HepG2 (cell line): ENCODE results near the gene TNFAIP8L2. TPM values are rescaled to one million over a fixed set of nuclear protein-coding genes. Genes with fewer than 3 reads are reported as not detected.

Source experiments
- ATAC-seq: fragments of 200-7000 bp; cut with Tn5 transposase; 3 replicates; pipeline ENCODE4 v1.9.1; 2020; ENCODE audit warnings: mild to moderate bottlenecking, moderate library complexity
- BruUV-seq: library from RNA; stranded (reverse); fragments of 400-500 nt; replicated peaks from 2 replicates; lab custom pipeline; 2021; lab: Mats Ljungman, UMichigan
- CTCF ChIA-PET: fragments of 300-600 bp; formaldehyde crosslinking; extraction: SDS; loops from one replicate; lab custom pipeline; 2021; ENCODE audit warnings: low total read pairs, inconsistent platforms, low intra/inter-chr PET ratio; lab: Yijun Ruan, JAX
- POLR2A ChIA-PET: fragments of 350-600 bp; sonication (Branson Sonifier 250); formaldehyde crosslinking; loops from one replicate; lab custom pipeline; 2020; ENCODE audit warnings: antibody characterized with exemption, inconsistent platforms; lab: Yijun Ruan, JAX
- DNase-seq: peaks from one replicate; pipeline ENCODE4 v3.0.0-alpha.2; 2015; ENCODE audit warnings: low spot score
- FAIRE-seq: peaks from 3 replicates; lab custom pipeline; 2011; peaks lifted over from hg19 to GRCh38; lab: Jason Lieb, UNC
- H2AFZ ChIP-seq: one replicate; pipeline ENCODE4 v1.6.1; 2011; ENCODE audit warnings: low read length, inconsistent platforms
- H3K27ac ChIP-seq: fragments of 300-600 bp; 3 replicates; pipeline ENCODE4 v1.8.0; 2011; ENCODE audit warnings: mixed run types, mild to moderate bottlenecking, mixed read lengths, low read length, inconsistent platforms; ENCODE audit not compliant: insufficient read depth; ENCODE audit errors: extremely low read length
- H3K27me3 ChIP-seq, 2 experiments: fragments of 200-600 bp in 1 of 2; 2 replicates in 1 of 2; 3 replicates in 1 of 2; pipeline versions ENCODE4 v1.6.0 to v1.8.0; 2011; ENCODE audit warnings: low read length in 2 of 2, mild to moderate bottlenecking in 2 of 2, moderate library complexity in 2 of 2, inconsistent platforms in 1 of 2; ENCODE audit not compliant: insufficient read depth in 2 of 2, control insufficient read depth in 1 of 2
- H3K36me3 ChIP-seq, 2 experiments: fragments of 200-600 bp in 1 of 2; replicated peaks in 1 of 2; 2 replicates in 1 of 2; 3 replicates in 1 of 2; pipeline versions ENCODE4 v1.5.1 to v1.8.0; 2011; ENCODE audit warnings: low read length in 2 of 2, inconsistent platforms in 1 of 2; ENCODE audit not compliant: insufficient read depth in 2 of 2, control insufficient read depth in 1 of 2
- H3K4me1 ChIP-seq: 2 replicates; pipeline ENCODE4 v1.5.1; 2012; ENCODE audit warnings: low read length, inconsistent platforms; ENCODE audit not compliant: insufficient read depth
- H3K4me2 ChIP-seq: 2 replicates; pipeline ENCODE4 v1.6.0; 2011; ENCODE audit warnings: low read depth, low read length, inconsistent platforms
- H3K4me3 ChIP-seq, 3 experiments: fragments of 200-600 bp in 1 of 3; sonication (generic), shearing (Covaris generic) in 1 of 3; replicated peaks in 1 of 3; 2 replicates each; pipeline ENCODE4 v1.5.1; 2011 to 2016; ENCODE audit warnings: low read length in 3 of 3, inconsistent platforms in 2 of 3, low read depth in 2 of 3, mild to moderate bottlenecking in 2 of 3, control low read depth in 1 of 3, mixed read lengths in 1 of 3; ENCODE audit not compliant: insufficient read depth in 1 of 3
- H3K79me2 ChIP-seq: one replicate; pipeline ENCODE4 v1.6.1; 2011; ENCODE audit warnings: low read length, inconsistent platforms; ENCODE audit not compliant: insufficient read depth
- H3K9ac ChIP-seq: 2 replicates; pipeline ENCODE4 v1.6.0; 2011; ENCODE audit warnings: mild to moderate bottlenecking, low read depth, low read length, inconsistent platforms; ENCODE audit not compliant: insufficient read depth
- H3K9me3 ChIP-seq: 2 replicates; pipeline ENCODE4 v1.5.1; 2012; ENCODE audit warnings: mild to moderate bottlenecking, low read length
- H4K20me1 ChIP-seq: 2 replicates; pipeline ENCODE4 v1.6.0; 2011; ENCODE audit warnings: inconsistent platforms, mild to moderate bottlenecking, low read length, moderate library complexity; ENCODE audit not compliant: insufficient read depth
- BATF2 ChIP-seq: sonication (generic); formaldehyde crosslinking; IDR thresholded peaks from 2 replicates; pipeline ENCODE4 v1.8.0; 2022; ENCODE audit warnings: mild to moderate bottlenecking, missing genetic modification reagents, moderate library complexity
- EEA1 ChIP-seq: sonication (generic); formaldehyde crosslinking; IDR thresholded peaks from 2 replicates; pipeline ENCODE4 v1.5.1; 2020; ENCODE audit warnings: mild to moderate bottlenecking, missing genetic modification reagents, borderline replicate concordance
- FOXP4 ChIP-seq: sonication (generic); formaldehyde crosslinking; IDR thresholded peaks from 2 replicates; pipeline ENCODE4 v1.4.0; 2020; ENCODE audit warnings: missing genetic modification reagents
- KDM2A ChIP-seq: sonication (generic); formaldehyde crosslinking; IDR thresholded peaks from 2 replicates; pipeline ENCODE4 v1.4.0; 2020; ENCODE audit warnings: low read depth, missing genetic modification reagents, borderline replicate concordance
- REPIN1 ChIP-seq: sonication (generic); formaldehyde crosslinking; IDR thresholded peaks from 2 replicates; pipeline ENCODE4 v1.8.0; 2022; ENCODE audit warnings: missing genetic modification reagents, low read depth, mild to moderate bottlenecking, borderline replicate concordance
- SRSF4 ChIP-seq: fragments of 200-400 bp; formaldehyde crosslinking; IDR thresholded peaks from one replicate; pipeline ENCODE4 v1.6.1; 2018; ENCODE audit warnings: mild to moderate bottlenecking, low read depth, low read length, moderate library complexity; ENCODE audit not compliant: poor library complexity, severe bottlenecking
- YEATS2 ChIP-seq: sonication (generic); formaldehyde crosslinking; IDR thresholded peaks from 2 replicates; pipeline ENCODE4 v1.4.0; 2020; ENCODE audit warnings: missing genetic modification reagents, borderline replicate concordance
- ZNF660 ChIP-seq: sonication (generic); formaldehyde crosslinking; IDR thresholded peaks from 2 replicates; pipeline ENCODE4 v1.5.1; 2020; ENCODE audit warnings: mild to moderate bottlenecking, low read depth, missing genetic modification reagents, borderline replicate concordance
- ZNF878 ChIP-seq: sonication (generic); formaldehyde crosslinking; IDR thresholded peaks from 2 replicates; pipeline ENCODE4 v1.8.1; 2023; ENCODE audit warnings: mild to moderate bottlenecking, missing genetic modification reagents, moderate library complexity
- ZXDC ChIP-seq: sonication (generic); formaldehyde crosslinking; IDR thresholded peaks from 2 replicates; pipeline ENCODE4 v1.5.0; 2020; ENCODE audit warnings: mild to moderate bottlenecking, missing genetic modification reagents
- WGBS: methylation state at CpG from one replicate; pipeline ENCODE4 v1.1.6; 2017; ENCODE audit warnings: low lambda C conversion rate; 5-methylcytosine and 5-hydroxymethylcytosine counted together
- in situ Hi-C: cut with HindIII; loops from 2 replicates; pipeline ENCODE4 v1.10.0; 2017; ENCODE audit warnings: low pct_unique_long_range_greater_than_20kb; ENCODE audit not compliant: extremely low pct_ligation_motif_present
- intact Hi-C: fragments of 100-400 bp; cut with micrococcal nuclease; formaldehyde crosslinking; loops from one replicate; pipeline ENCODE4 v1.10.0; 2022; ENCODE audit not compliant: unreplicated experiment
- polyA plus RNA-seq, 8 experiments: library from polyadenylated mRNA; depleted of rRNA in 3 of 8; stranded (reverse) in 7 of 8; unstranded in 1 of 8; fragments of >200 nt; fragmentation: Illumina TruSeq in 4 of 8; extraction: Trizol in 4 of 8; gene quantifications; 2 replicates each; pipeline versions ENCODE4 v1.2.1 to v1.2.3, GENCODE V29; 2011 to 2016; ENCODE audit warnings: low read depth in 4 of 8, missing spikeins in 1 of 8, mixed read lengths in 1 of 8; ENCODE audit not compliant: insufficient read depth in 1 of 8
- total RNA-seq, 5 experiments: library from RNA; depleted of rRNA; stranded (reverse); fragments of >200 nt; fragmentation: Illumina TruSeq; extraction: Trizol; gene quantifications; 2 replicates each; pipeline ENCODE4 v1.2.3, GENCODE V29; 2016; ENCODE audit warnings: low read depth in 1 of 5

The TNFAIP8L2 gene
- total and polyA plus RNA-seq, 2 of the 13 experiments (the other 11 are each of a cell fraction or from before 2014, with no cell fraction given), result not detected

- TF ChIP-seq FOXP4, result no peak
- no peak for TF ChIP-seq EEA1 (CRISPR knock-in tag)
- no peak for TF ChIP-seq ZXDC
- TF ChIP-seq REPIN1 (CRISPR knock-in tag), result no peak
These were observed 13.9 kb upstream of the TNFAIP8L2 start (continued) for GRCh38 chr1:151142411-151143056.

- no peak for ATAC-seq
- BruUV-seq, result no TSS peak
- in situ Hi-C loops (no loop called here), intact Hi-C loops (no loop called here)
- no peak for DNase-seq
- no peak overlapping the region for H3K4me2 ChIP-seq
- POLR2A ChIA-PET, result no interaction called here
- no peak overlapping the region for H3K27ac ChIP-seq
- no peaks in the 10 kb centered on the region for H4K20me1 ChIP-seq
- WGBS, result 85% methylated on average over 7 of the region's 7 CpGs
- CTCF ChIA-PET, result no interaction called here
- H3K79me2 ChIP-seq, result no peaks in the 10 kb centered on the region
- no peaks in the 10 kb centered on the region for H3K36me3 ChIP-seq
- H3K9me3 ChIP-seq, result no peaks in the 10 kb centered on the region
- no peak overlapping the region for H3K4me3 ChIP-seq
- no peak overlapping the region for H2AFZ ChIP-seq
- no peaks in the 10 kb centered on the region for H3K27me3 ChIP-seq
- no peak for FAIRE-seq
- H3K4me1 ChIP-seq, result peaks cover 26% of the 10 kb centered on the region
- no peak overlapping the region for H3K9ac ChIP-seq
- TF ChIP-seq SRSF4, result no peak
- no peak for TF ChIP-seq KDM2A
- no peak for TF ChIP-seq ZNF660 (CRISPR knock-in tag)
- TF ChIP-seq BATF2 (CRISPR knock-in tag), result no peak
- TF ChIP-seq ZNF878, result no peak
- no peak for TF ChIP-seq YEATS2 (CRISPR knock-in tag)
These were observed 13.4 kb upstream of the TNFAIP8L2 start for GRCh38 chr1:151143057-151143435.
